Measurements from ENCODE around the gene FKBP7.
A peak's percentile ranks its signal among the peaks of the same experiment; 100 is the strongest.

The FKBP7 gene

DNA sequence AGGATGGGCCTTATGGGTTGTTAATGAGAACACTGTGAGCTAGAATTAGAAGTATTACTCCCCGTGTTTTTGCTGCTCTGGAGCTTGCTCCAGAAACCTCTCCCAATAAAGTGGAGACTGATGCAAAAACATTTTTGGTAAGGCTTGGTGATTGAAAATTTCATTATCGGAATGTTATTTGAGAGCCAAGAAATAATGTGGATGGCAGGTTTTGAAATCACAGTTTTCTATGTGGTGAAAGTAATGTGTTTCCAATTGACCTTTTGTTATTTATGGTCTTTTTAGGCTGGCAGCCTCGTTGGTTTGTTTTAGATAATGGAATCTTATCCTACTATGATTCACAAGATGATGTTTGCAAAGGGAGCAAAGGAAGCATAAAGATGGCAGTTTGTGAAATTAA lies 7.0 kb upstream of the FKBP7 start:
- H3K27ac ChIP-seq: no peak overlapping the region
- no peak for TF ChIP-seq ZFX (IDR thresholded peaks at IDR 0.05)
- TF ChIP-seq, protein P1, sequence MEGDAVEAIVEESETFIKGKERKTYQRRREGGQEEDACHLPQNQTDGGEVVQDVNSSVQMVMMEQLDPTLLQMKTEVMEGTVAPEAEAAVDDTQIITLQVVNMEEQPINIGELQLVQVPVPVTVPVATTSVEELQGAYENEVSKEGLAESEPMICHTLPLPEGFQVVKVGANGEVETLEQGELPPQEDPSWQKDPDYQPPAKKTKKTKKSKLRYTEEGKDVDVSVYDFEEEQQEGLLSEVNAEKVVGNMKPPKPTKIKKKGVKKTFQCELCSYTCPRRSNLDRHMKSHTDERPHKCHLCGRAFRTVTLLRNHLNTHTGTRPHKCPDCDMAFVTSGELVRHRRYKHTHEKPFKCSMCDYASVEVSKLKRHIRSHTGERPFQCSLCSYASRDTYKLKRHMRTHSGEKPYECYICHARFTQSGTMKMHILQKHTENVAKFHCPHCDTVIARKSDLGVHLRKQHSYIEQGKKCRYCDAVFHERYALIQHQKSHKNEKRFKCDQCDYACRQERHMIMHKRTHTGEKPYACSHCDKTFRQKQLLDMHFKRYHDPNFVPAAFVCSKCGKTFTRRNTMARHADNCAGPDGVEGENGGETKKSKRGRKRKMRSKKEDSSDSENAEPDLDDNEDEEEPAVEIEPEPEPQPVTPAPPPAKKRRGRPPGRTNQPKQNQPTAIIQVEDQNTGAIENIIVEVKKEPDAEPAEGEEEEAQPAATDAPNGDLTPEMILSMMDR (conservative IDR thresholded peaks at IDR 0.05): no peak

DNA sequence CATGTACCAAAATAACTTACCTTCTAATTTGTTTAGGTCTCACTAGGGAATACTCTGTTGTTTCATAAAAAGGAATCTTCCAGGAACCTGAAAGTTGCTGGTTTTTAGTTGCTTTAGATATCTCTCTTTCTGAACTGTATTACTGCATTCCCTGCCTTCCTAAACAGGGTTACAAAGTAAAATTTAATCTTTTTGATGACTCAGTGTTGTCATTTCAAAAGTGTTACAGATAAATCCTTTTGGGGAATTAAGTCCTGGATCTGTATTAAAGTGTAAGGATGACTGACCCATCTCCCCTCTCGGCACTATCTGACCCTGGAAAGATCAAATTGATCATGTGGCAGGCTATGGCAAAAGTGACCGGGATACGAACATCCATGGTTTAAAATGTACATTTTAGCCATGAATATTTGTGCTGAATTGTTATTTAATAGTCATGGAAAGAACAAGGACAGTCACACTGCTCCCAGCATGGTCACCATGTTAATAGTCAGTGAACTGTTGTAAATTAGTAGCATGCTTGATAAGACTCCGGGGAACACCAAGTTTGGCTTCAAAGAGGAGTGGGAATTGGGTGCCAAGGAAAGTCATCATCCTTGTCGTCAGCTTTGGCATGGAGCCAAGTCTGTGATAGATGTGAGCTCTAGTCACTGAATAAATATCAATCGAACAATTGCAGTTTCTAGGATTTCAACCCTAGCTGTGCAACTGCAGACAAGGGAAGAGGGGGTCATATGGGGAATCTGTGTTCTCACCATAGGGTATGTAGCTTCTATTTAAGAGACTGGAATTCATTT lies 6.0 kb upstream of the FKBP7 start:
- no peak for TF ChIP-seq ZFX (IDR thresholded peaks at IDR 0.05)
- TF ChIP-seq, protein P1 (conservative IDR thresholded peaks at IDR 0.05): no peak
- H3K27ac ChIP-seq: no peak overlapping the region

DNA sequence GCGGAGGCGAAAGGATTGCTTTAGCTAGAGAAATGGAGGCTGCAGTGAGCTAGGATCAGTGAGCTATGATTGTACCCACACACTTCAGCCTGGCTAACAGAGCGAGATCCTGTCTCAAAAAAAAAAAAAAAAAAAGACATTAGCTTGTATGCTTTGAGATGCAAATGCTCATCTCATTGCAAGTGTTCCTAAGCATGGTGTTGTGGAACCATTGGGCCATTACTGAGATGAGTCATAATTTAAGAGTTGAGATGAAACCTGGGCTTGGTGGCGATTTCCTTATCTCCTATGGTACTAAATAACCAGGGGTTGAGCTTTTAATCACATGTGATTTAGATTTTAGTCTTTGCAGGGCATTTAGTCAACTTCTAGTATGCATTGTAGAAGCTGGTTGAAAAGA lies 4.0 kb upstream of the FKBP7 start:
- TF ChIP-seq, protein P1 (conservative IDR thresholded peaks at IDR 0.05): no peak
- no peak for TF ChIP-seq ZFX (IDR thresholded peaks at IDR 0.05)
- no peak overlapping the region for H3K27ac ChIP-seq

DNA sequence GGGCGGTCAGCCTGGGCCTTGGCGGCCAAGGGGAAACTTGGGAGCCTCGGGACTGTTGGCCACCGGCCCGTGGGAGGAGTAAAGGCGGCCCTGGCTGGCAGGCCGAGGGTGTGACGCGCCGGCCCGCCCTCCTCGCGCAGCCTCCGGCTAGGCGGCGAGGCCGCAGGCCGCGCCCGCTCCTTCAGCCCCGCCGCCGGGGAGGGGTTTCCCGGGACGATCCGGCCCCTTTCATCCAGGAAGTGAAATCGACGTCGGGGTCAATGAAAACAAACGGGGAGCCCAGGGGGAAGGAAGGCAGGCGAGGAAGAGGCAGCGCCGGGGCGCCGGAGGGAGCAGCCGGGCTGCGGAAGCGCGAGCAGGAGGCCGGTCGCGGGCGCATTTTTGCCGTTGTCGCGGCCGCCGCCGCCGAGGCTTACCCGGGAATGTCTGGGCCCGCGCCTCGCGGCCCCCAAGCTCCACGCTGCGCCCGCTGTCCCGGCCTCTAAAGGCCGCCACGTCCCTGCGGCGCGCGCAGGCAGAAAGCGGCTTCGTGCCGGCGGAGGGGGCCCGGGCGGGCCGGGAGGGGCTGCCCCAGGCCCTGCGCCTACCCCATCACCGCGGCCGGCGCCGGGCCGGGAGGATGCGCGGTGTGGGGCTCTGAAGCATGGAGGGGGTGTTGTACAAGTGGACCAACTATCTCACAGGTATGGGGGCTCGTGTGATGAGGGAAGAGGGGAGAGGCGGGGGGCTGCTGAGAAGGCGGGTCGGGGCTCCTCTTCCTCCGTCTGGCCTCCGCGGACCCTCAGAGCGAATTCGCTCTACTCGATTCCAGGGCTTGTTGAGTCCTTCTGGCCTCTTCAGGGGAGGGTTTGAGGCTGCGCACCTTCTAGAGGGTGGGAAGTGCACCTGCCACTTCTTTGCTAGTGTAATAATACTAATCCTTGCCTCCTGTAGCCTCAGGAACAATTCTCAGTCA lies 2.1 kb upstream of the FKBP7 start, which contains the start of gene PLEKHA3:
PLEKHA3 (plus strand) TSS at position 231 of the 955 bp plus-strand sequence; CDS start at position 644, 413 bp downstream.
- H3K27ac ChIP-seq: peak within 1 kb of the TSS; percentile 58
- TF ChIP-seq, protein P1 (conservative IDR thresholded peaks at IDR 0.05): no peak
- peak; percentile 77 for TF ChIP-seq ZFX (IDR thresholded peaks at IDR 0.05)

DNA sequence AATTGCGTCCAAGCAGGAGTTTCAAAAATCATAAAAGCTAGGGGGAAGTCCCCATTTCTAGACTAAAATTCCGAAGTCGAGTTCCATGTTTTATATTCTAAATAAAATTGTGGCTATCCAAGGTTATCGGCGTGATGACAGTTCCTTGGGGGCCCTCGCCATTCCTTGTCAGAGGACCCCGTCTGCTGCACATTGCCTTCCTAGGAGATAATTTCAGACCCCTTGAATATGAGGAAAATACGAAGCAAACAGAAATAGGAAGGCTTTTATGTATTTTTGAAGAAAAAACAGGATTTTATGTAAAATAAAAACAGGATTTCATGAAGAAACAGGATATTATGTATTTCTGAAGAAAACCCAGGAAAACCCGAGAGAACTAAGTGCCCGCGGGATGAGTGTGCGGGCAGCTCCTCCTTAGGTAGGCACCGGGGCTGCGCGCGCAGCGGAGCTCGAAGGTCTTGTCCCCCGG lies 1.4 kb upstream of the FKBP7 start:
- TF ChIP-seq, protein P1 (conservative IDR thresholded peaks at IDR 0.05): no peak
- TF ChIP-seq ZFX (IDR thresholded peaks at IDR 0.05): no peak
- H3K27ac ChIP-seq: peak overlapping the region; percentile 58

DNA sequence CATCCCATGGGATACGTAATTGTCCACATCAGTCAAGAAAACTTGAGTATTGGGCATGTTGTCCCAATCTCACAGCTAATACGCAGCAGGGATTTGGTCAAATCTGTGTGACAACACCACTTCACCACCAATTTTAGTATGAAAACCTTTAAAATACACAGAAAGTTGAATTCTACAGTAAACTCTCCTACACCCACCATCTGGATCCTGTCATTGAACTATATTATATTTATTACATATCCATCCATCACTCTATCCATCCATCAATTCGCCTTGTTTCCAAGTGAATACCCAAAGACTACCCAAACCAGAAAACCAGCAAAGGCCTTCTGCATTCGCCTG lies 846 bp upstream of the FKBP7 start:
- H3K27ac ChIP-seq: peak overlapping the region; percentile 72
- TF ChIP-seq ZFX (IDR thresholded peaks at IDR 0.05): no peak
- TF ChIP-seq, protein P1 (conservative IDR thresholded peaks at IDR 0.05): peak; percentile 57

DNA sequence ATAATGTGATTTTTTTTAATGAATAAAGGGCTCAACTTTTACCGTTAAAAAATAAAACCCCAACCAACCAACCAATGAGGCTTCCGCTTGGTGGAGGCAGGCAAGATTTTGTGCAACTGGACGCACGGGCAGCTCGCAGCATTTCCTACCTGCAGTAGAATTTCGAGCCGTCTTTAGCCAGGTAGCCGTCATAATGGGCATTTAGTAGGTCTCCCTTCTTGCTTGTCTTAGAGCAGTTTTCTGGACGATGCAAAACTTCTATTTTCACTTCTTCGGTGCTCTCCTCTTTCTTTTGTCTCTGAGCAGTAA lies 316 bp downstream of the FKBP7 start:
- peak overlapping the region; percentile 72 for H3K27ac ChIP-seq
- no peak for TF ChIP-seq ZFX (IDR thresholded peaks at IDR 0.05)
- TF ChIP-seq, protein P1 (conservative IDR thresholded peaks at IDR 0.05): no peak
